Testis (tissue), 3 donors: Measurements from ENCODE around the gene RASGRF2. TPM values are rescaled to one million over a fixed set of nuclear protein-coding genes. Genes with fewer than 3 reads are reported as not detected.

Source experiments
- DNase-seq: peaks from one replicate; pipeline ENCODE4 v3.0.0-alpha.2; 2019
- H3K27ac ChIP-seq, 2 donors: fragments of 200-600 bp; sonication (generic); one replicate each; pipeline ENCODE4 v1.5.1; 2019
- H3K27me3 ChIP-seq: fragments of 200-600 bp; sonication (generic); one replicate; pipeline ENCODE4 v1.5.1; 2019
- H3K36me3 ChIP-seq: fragments of 200-600 bp; sonication (generic); one replicate; pipeline ENCODE4 v1.5.1; 2017; ENCODE audit warnings: low read depth; ENCODE audit errors: missing control alignments
- H3K4me1 ChIP-seq: fragments of 200-600 bp; sonication (generic); one replicate; pipeline ENCODE4 v1.5.1; 2019
- H3K4me3 ChIP-seq, 2 donors: fragments of 200-600 bp; sonication (generic); one replicate each; pipeline ENCODE4 v1.5.1; 2017 to 2019
- H3K9me3 ChIP-seq: fragments of 200-600 bp; sonication (generic); one replicate; pipeline ENCODE4 v1.5.1; 2017
- CTCF ChIP-seq, 3 experiments: fragments of 450-650 bp in 2 of 3; fragments of 200-600 bp in 1 of 3; sonication (generic) in 1 of 3; IDR thresholded peaks; one replicate each; pipeline ENCODE4 v1.5.1; 2016 to 2019; ENCODE audit warnings: antibody characterized with exemption in 3 of 3, mild to moderate bottlenecking in 2 of 3, moderate library complexity in 1 of 3
- POLR2A ChIP-seq: fragments of 450-650 bp; IDR thresholded peaks from one replicate; pipeline ENCODE4 v1.6.1; 2017; ENCODE audit warnings: antibody characterized with exemption, mild to moderate bottlenecking, moderate library complexity
- WGBS, 2 donors: methylation state at CpG; one replicate each; pipeline ENCODE4 v1.1.5; 2018; 5-methylcytosine and 5-hydroxymethylcytosine counted together
- intact Hi-C: fragments of 100-400 bp; cut with DNase I; formaldehyde crosslinking; loops from one replicate; pipeline ENCODE4 v1.15.1; 2023; ENCODE audit warnings: low total_unique reads
- polyA plus RNA-seq: library from polyadenylated mRNA; stranded (reverse); fragments of 350-450 nt; fragmentation: Illumina TruSeq; extraction: RNeasy Lipid Tissue Mini Kit (QIAGEN cat#74804); gene quantifications from one replicate; pipeline ENCODE4 v1.2.3, GENCODE V29; 2014; ENCODE audit warnings: low read depth, low replicate concordance; ENCODE audit not compliant: insufficient read depth
- total RNA-seq, 2 donors: library from RNA; depleted of rRNA; stranded (reverse); fragments of >200 nt; gene quantifications; one replicate each; pipeline ENCODE4 v1.2.3, GENCODE V29; 2016

Gene RASGRF2
- total and polyA plus RNA-seq, 3 donors from 2014 or later, result 6.2 to 11.3 (median 7.8) TPM

GRCh38 chr5:80957031-80957761 lies 3.0 kb upstream of the RASGRF2 start:
- TF ChIP-seq CTCF (IDR thresholded peaks at IDR 0.05) (no peak), POLR2A (no peak)
- H3K36me3 ChIP-seq, result no peaks in the 10 kb centered on the region
- 75 to 77% methylated on average over 6 of the region's 6 CpGs for WGBS, 2 donors
- no peaks in the 10 kb centered on the region for H3K9me3 ChIP-seq
- no peak for DNase-seq
- no peaks in the 10 kb centered on the region for H3K4me1 ChIP-seq
- no peak overlapping the region for H3K4me3 ChIP-seq
- intact Hi-C loops, result no loop called here
- no peak overlapping the region for H3K27ac ChIP-seq
- H3K27me3 ChIP-seq, result no peaks in the 10 kb centered on the region

GRCh38 chr5:80958616-80959015 lies 1.5 kb upstream of the RASGRF2 start:
- H3K27ac ChIP-seq, result no peak overlapping the region
- 78 to 81% methylated on average over 4 of the region's 4 CpGs for WGBS, 2 donors
- intact Hi-C loops, result no loop called here
- DNase-seq, result no peak
- no peaks in the 10 kb centered on the region for H3K36me3 ChIP-seq
- TF ChIP-seq POLR2A (no peak), CTCF (IDR thresholded peaks at IDR 0.05) (no peak)
- no peaks in the 10 kb centered on the region for H3K4me1 ChIP-seq
- H3K4me3 ChIP-seq, result no peak overlapping the region
- H3K27me3 ChIP-seq, result no peaks in the 10 kb centered on the region
- H3K9me3 ChIP-seq, result no peaks in the 10 kb centered on the region

GRCh38 chr5:80959138-80959537 lies 1.0 kb upstream of the RASGRF2 start:
- Histone ChIP-seq H3K4me3 (no peak overlapping the region), H3K27me3 (no peaks in the 10 kb centered on the region), H3K4me1 (no peaks in the 10 kb centered on the region), H3K9me3 (no peaks in the 10 kb centered on the region), H3K27ac (no peak overlapping the region), H3K36me3 (no peaks in the 10 kb centered on the region)
- 60 to 66% methylated on average over 8 of the region's 8 CpGs for WGBS, 2 donors
- DNase-seq, result no peak
- no peak for TF ChIP-seq POLR2A
- TF ChIP-seq CTCF (IDR thresholded peaks at IDR 0.05), result no peak
- intact Hi-C loops, result no loop called here

- H3K27me3 ChIP-seq, result no peaks in the 10 kb centered on the region
- H3K27ac ChIP-seq, result peak overlapping the region; percentile 21 to 69
- intact Hi-C loops, result no loop called here
- H3K4me1 ChIP-seq, result no peaks in the 10 kb centered on the region
- 6 to 7% methylated on average over 17 to 50 of the region's 84 CpGs for WGBS, 2 donors
- H3K36me3 ChIP-seq, result no peaks in the 10 kb centered on the region
- TF ChIP-seq POLR2A (no peak), CTCF (IDR thresholded peaks at IDR 0.05) (no peak)
- H3K4me3 ChIP-seq, result peak overlapping the region; percentile 55 to 61
- no peaks in the 10 kb centered on the region for H3K9me3 ChIP-seq
- peak; percentile 22 for DNase-seq
These were observed 590 bp downstream of the RASGRF2 start for GRCh38 chr5:80960531-80961375.
